K562 (cell line): ENCODE measurements around the gene EIF2S3. TPM values are rescaled to one million over a fixed set of nuclear protein-coding genes. Genes with fewer than 3 reads are reported as not detected.
A peak's percentile ranks its signal among the peaks of the same experiment; 100 is the strongest.

Experiments used
- ATAC-seq: fragments of 200-7000 bp; cut with Tn5 transposase; 3 replicates; pipeline ENCODE4 v1.9.1; 2020; ENCODE audit warnings: moderate library complexity
- BruUV-seq: library from RNA; stranded (reverse); fragments of 400-500 nt; replicated peaks from 2 replicates; lab custom pipeline; 2021; lab: Mats Ljungman, UMichigan
- CTCF ChIA-PET: fragments of 300-600 bp; formaldehyde crosslinking; extraction: SDS; loops from one replicate; lab custom pipeline; 2021; ENCODE audit warnings: low intra/inter-chr PET ratio; lab: Yijun Ruan, JAX
- POLR2A ChIA-PET: fragments of 300-600, 350-650 bp; sonication (Branson Sonifier 250); formaldehyde crosslinking; extraction: SDS; loops from one replicate; lab custom pipeline; 2021; ENCODE audit warnings: antibody characterized with exemption, inconsistent platforms; lab: Yijun Ruan, JAX
- DNase-seq, 4 experiments: peaks; one replicate each; pipeline versions ENCODE4 v3.0.0 to v3.0.0-alpha.2; 2011 to 2018; ENCODE audit warnings: low spot score in 3 of 4, mixed read lengths in 3 of 4; ENCODE audit errors: extremely low read depth in 1 of 4
- FAIRE-seq: peaks from 2 replicates; lab custom pipeline; 2011; peaks lifted over from hg19 to GRCh38; lab: Jason Lieb, UNC
- H2AFZ ChIP-seq: 2 replicates; pipeline ENCODE4 v1.6.0; 2011; ENCODE audit warnings: low read depth, low read length, control low read depth, inconsistent platforms
- H3K27ac ChIP-seq: fragments of 200-600 bp; 3 replicates; pipeline ENCODE4 v1.8.0; 2011; ENCODE audit warnings: low read depth, mild to moderate bottlenecking, control low read depth, inconsistent platforms, low read length, moderate library complexity, mixed read lengths; ENCODE audit errors: extremely low read depth
- H3K27me3 ChIP-seq, 2 experiments: fragments of 300-600 bp in 1 of 2; 2 replicates in 1 of 2; 3 replicates in 1 of 2; pipeline versions ENCODE4 v1.6.0 to v1.8.0; 2011; ENCODE audit warnings: inconsistent platforms in 2 of 2, low read length in 2 of 2, mild to moderate bottlenecking in 1 of 2, mixed read lengths in 1 of 2, moderate library complexity in 1 of 2; ENCODE audit not compliant: control insufficient read depth in 2 of 2, insufficient read depth in 2 of 2
- H3K36me3 ChIP-seq: fragments of 300-600 bp; 3 replicates; pipeline ENCODE4 v1.8.0; 2011; ENCODE audit warnings: mild to moderate bottlenecking, low read length, inconsistent platforms; ENCODE audit not compliant: control insufficient read depth, insufficient read depth
- H3K4me1 ChIP-seq, 2 experiments: fragments of 200-600 bp in 1 of 2; replicated peaks in 1 of 2; 2 replicates in 1 of 2; 3 replicates in 1 of 2; pipeline versions ENCODE4 v1.5.1 to v1.8.0; 2011; ENCODE audit warnings: inconsistent platforms in 2 of 2, low read length in 2 of 2, mild to moderate bottlenecking in 1 of 2, mixed read lengths in 1 of 2, moderate library complexity in 1 of 2; ENCODE audit not compliant: control insufficient read depth in 2 of 2, insufficient read depth in 2 of 2
- H3K4me2 ChIP-seq: 2 replicates; pipeline ENCODE4 v1.6.1; 2011; ENCODE audit warnings: low read length, control low read depth, inconsistent platforms, mixed read lengths; ENCODE audit not compliant: insufficient read depth
- H3K4me3 ChIP-seq: fragments of 200-600 bp; sonication (generic), shearing (Covaris generic); 2 replicates; pipeline ENCODE4 v1.5.1; 2016; ENCODE audit warnings: control low read depth, inconsistent platforms
- H3K79me2 ChIP-seq: fragments of 200-600 bp; 3 replicates; pipeline ENCODE4 v1.8.0; 2011; ENCODE audit warnings: low read length, inconsistent platforms; ENCODE audit not compliant: control insufficient read depth, insufficient read depth
- H3K9ac ChIP-seq, 2 experiments: 2 replicates each; pipeline versions ENCODE4 v1.6.0 to v1.6.1; 2011; ENCODE audit warnings: low read depth in 2 of 2, low read length in 2 of 2, control low read depth in 1 of 2, inconsistent platforms in 1 of 2, mild to moderate bottlenecking in 1 of 2, mixed read lengths in 1 of 2; ENCODE audit not compliant: insufficient read depth in 1 of 2
- H3K9me1 ChIP-seq: one replicate; pipeline ENCODE4 v1.6.0; 2011; ENCODE audit warnings: inconsistent platforms, mild to moderate bottlenecking, low read length, moderate library complexity; ENCODE audit not compliant: control insufficient read depth, insufficient read depth
- H3K9me3 ChIP-seq: replicated peaks from 2 replicates; pipeline ENCODE4 v1.5.1; 2011; ENCODE audit warnings: low read depth, low read length, inconsistent platforms; ENCODE audit not compliant: control insufficient read depth, insufficient read depth
- H4K20me1 ChIP-seq: replicated peaks from 2 replicates; pipeline ENCODE4 v1.6.1; 2011; ENCODE audit warnings: low read length, inconsistent platforms, mixed read lengths; ENCODE audit not compliant: control insufficient read depth, insufficient read depth
- C11orf30 ChIP-seq: fragments of 450-650 bp; IDR thresholded peaks from 2 replicates; pipeline ENCODE4 v1.6.1; 2016; ENCODE audit warnings: low read depth, mild to moderate bottlenecking
- CHD7 ChIP-seq: fragments of 200-600 bp; sonication (generic); IDR thresholded peaks from one replicate; pipeline ENCODE4 v1.6.1; 2012; ENCODE audit warnings: mild to moderate bottlenecking, low read depth, low read length, inconsistent platforms
- EZH2 ChIP-seq: IDR thresholded peaks from 2 replicates; pipeline ENCODE4 v1.6.1; 2012; ENCODE audit warnings: low read depth, mild to moderate bottlenecking, inconsistent platforms, low read length, borderline replicate concordance
- ZBTB8A ChIP-seq: fragments of 450-650 bp; IDR thresholded peaks from 2 replicates; pipeline ENCODE4 v1.6.1; 2018; ENCODE audit warnings: mild to moderate bottlenecking, moderate library complexity; ENCODE audit not compliant: partially characterized antibody
- ZNF212 ChIP-seq: fragments of 450-650 bp; formaldehyde crosslinking; IDR thresholded peaks from 2 replicates; pipeline ENCODE4 v1.4.0; 2020; ENCODE audit warnings: mild to moderate bottlenecking
- ZNF408 ChIP-seq: fragments of 250-450 bp; sonication (Bioruptor Pico); IDR thresholded peaks from 2 replicates; pipeline ENCODE4 v1.4.0; 2020; ENCODE audit warnings: low read depth, mild to moderate bottlenecking, moderate library complexity
- ZSCAN29 ChIP-seq: fragments of 450-650 bp; IDR thresholded peaks from 2 replicates; pipeline ENCODE4 v1.6.1; 2017
- WGBS: fragments of 100-300 bp; shearing (Covaris generic); methylation state at CpG from one replicate; pipeline ENCODE4 v1.1.6; 2016; ENCODE audit warnings: low coverage, mixed read lengths; ENCODE audit not compliant: insufficient coverage; ENCODE audit errors: missing lambda C conversion rate; 5-methylcytosine and 5-hydroxymethylcytosine counted together
- in situ Hi-C: fragments of 300-500 bp; cut with MboI; formaldehyde crosslinking; loops from 4 replicates; pipeline ENCODE4 v1.15.0; 2018; ENCODE audit warnings: inconsistent platforms, mixed read lengths
- intact Hi-C: fragments of 100-400 bp; cut with micrococcal nuclease; formaldehyde crosslinking; loops from 2 replicates; pipeline ENCODE4 v1.14.2; 2022
- polyA plus RNA-seq, 8 experiments: library from polyadenylated mRNA; depleted of rRNA in 4 of 8; stranded (reverse) in 5 of 8; unstranded in 3 of 8; fragments of >200 nt; fragmentation: Nextera tagmentation in 2 of 8; fragmentation: Illumina TruSeq in 1 of 8; extraction: Ambion mirVana in 2 of 8; extraction: Trizol in 1 of 8; gene quantifications; 2 replicates each; pipeline versions ENCODE4 v1.2.1 to v1.2.3, GENCODE V29; 2011 to 2014; ENCODE audit warnings: inconsistent platforms in 1 of 8, missing spikeins in 1 of 8
- total RNA-seq, 7 experiments: library from RNA; depleted of rRNA in 6 of 7; stranded (reverse); fragments of >200 nt in 6 of 7; fragmentation: Illumina TruSeq in 2 of 7; extraction: Trizol in 2 of 7; gene quantifications; 2 replicates each; pipeline versions ENCODE4 v1.2.1 to v1.2.3, GENCODE V29; 2011 to 2021; ENCODE audit warnings: low replicate concordance in 1 of 7
- TF ChIP-seq, protein P1 (sequence below): sonication (generic); formaldehyde crosslinking; IDR thresholded peaks from 2 replicates; pipeline ENCODE4 v1.8.0; 2022; ENCODE audit warnings: missing genetic modification reagents, mild to moderate bottlenecking, borderline replicate concordance

EIF2S3 gene
- total and polyA plus RNA-seq, 9 of the 15 experiments (the other 6 are each of a cell fraction or from before 2014, with no cell fraction given) = 148 to 439 (median 275) TPM

- H3K9ac ChIP-seq = peak overlapping the region in 1 of 2 experiments; percentile 13; a peak in 1 of 4 replicates
- no peaks in the 10 kb centered on the region for H3K79me2 ChIP-seq
- no peak overlapping the region for H3K27ac ChIP-seq
- H3K36me3 ChIP-seq = no peaks in the 10 kb centered on the region
- H2AFZ ChIP-seq = peak overlapping the region; percentile 63; the same call in 1 of the 2 replicates
- in situ Hi-C loops = no loop called here
- CTCF ChIA-PET = no interaction called here
- H3K4me2 ChIP-seq = no peak overlapping the region
- intact Hi-C loops = no loop called here
- H3K4me1 ChIP-seq = peaks cover 3 to 12% of the 10 kb centered on the region in 2 experiments; a peak in 4 of 5 replicates
- H3K4me3 ChIP-seq = no peak overlapping the region
- BruUV-seq = no TSS peak
- FAIRE-seq (no peak), ATAC-seq (peak; percentile 20), DNase-seq (no peak)
- WGBS = 73% methylated on average over 2 of the region's 5 CpGs
- no peaks in the 10 kb centered on the region for H3K27me3 ChIP-seq
- no peaks in the 10 kb centered on the region for H4K20me1 ChIP-seq
- no peaks in the 10 kb centered on the region for H3K9me1 ChIP-seq
- POLR2A ChIA-PET = interaction anchor here (1.4 kb wide), 1 partner anchor 11 kb away, joined by 4 read pairs; no protein-coding TSS in a partner anchor
- H3K9me3 ChIP-seq = no peaks in the 10 kb centered on the region
- TF ChIP-seq ZNF212 (CRISPR knock-in tag) (no peak), ZNF408 (CRISPR knock-in tag) (no peak), C11orf30 (no peak), ZBTB8A (no peak), EZH2 (no peak), CHD7 (no peak), ZSCAN29 (no peak)
- TF ChIP-seq, protein P1, sequence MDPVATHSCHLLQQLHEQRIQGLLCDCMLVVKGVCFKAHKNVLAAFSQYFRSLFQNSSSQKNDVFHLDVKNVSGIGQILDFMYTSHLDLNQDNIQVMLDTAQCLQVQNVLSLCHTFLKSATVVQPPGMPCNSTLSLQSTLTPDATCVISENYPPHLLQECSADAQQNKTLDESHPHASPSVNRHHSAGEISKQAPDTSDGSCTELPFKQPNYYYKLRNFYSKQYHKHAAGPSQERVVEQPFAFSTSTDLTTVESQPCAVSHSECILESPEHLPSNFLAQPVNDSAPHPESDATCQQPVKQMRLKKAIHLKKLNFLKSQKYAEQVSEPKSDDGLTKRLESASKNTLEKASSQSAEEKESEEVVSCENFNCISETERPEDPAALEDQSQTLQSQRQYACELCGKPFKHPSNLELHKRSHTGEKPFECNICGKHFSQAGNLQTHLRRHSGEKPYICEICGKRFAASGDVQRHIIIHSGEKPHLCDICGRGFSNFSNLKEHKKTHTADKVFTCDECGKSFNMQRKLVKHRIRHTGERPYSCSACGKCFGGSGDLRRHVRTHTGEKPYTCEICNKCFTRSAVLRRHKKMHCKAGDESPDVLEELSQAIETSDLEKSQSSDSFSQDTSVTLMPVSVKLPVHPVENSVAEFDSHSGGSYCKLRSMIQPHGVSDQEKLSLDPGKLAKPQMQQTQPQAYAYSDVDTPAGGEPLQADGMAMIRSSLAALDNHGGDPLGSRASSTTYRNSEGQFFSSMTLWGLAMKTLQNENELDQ = no peak
Observed at GRCh38 chrX:24034485-24034884, 20.3 kb upstream of the EIF2S3 start.
